HG02981 (cell line): ENCODE results near the gene GALNT5.
A peak's percentile ranks its signal among the peaks of the same experiment; 100 is the strongest.
"Not testable (repeated sequence)": the region's sequence is repeated elsewhere in the genome, so short reads cannot be mapped to it uniquely, and the experiment has no call there.

ENCODE experiments used
- ATAC-seq: cut with Tn5 transposase; IDR thresholded peaks from one replicate; pipeline ENCODE4 v1.9.1; 2021; ENCODE audit warnings: mild to moderate bottlenecking, moderate library complexity; ENCODE audit not compliant: unreplicated experiment

Gene GALNT5

GRCh38 chr2:157257312-157258252 lies at the start of gene GALNT5:
Gene GALNT5, plus strand, starts transcription at chr2:157257705. Its CDS starts 378 bp downstream, at chr2:157258083.
- ATAC-seq, result no peak

DNA sequence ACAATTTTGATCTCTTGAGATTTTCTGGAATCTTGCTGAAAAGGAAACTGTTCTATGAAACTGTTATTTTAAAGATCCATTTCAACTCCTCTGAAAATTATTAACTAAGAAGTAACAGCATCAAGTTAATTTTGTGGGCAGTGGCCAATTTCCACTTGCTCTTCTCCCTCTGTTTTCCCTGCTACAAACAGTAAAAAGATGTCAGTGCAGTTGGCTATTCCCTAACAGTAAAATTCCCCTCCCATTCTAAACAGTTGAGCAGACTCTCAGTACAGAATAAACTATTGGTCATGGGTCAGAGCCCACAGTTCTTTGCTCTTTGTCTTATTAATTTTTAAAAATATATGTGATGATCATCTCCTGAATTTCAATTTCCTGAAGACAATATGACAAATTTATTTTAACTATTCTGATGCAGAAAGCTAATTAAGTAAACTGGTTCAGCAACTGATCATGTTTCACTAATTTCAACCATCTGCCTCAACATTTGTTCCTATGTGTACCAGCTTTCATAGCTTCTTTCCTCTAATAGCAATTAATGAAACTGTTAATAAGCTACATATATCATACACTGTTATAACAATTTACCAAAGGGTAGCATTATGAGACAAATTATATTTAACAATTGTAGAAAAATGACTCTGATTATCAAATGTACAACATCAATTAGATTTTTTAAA lies 41.1 kb upstream of the GALNT5 start:
- no peak for ATAC-seq

DNA sequence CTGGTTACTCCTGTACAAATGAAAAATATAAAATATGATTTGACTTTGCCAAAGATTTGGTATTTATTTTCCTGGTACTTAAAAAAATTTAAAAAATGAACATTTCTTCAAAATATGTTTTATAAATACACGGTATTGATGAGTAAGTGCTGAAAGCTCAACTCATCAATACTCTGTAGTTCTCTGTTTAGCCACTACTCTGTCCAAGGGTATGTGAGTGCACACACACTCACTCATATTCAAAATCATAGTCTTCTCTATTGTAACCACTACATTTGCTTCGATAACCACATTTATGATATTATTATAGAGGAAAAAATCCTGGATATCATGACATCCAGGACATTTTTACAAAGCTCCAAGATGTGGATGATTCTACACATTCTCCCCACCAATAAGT lies 40.1 kb upstream of the GALNT5 start:
- no peak for ATAC-seq

- no peak for ATAC-seq
Measured at GRCh38 chr2:157218911-157219310, 38.6 kb upstream of the GALNT5 start.

DNA sequence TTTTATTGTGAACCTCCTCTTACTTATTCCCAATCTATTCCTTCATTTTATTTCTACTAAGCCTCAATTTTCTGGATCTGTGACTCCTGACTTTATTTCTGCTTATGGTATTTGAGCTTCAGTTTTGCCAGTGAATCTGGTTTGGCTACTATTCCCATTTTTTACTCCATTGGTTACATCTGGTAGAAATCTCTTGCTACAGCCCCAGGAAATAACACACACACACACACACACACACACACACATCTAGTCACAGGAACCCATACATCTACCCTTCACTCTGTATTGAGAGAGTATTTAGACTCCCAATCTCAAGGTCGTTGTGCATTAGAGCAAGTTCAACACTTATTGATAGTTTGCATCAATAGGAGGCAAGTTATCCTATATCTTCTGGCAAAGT lies 37.0 kb upstream of the GALNT5 start:
- no peak for ATAC-seq

DNA sequence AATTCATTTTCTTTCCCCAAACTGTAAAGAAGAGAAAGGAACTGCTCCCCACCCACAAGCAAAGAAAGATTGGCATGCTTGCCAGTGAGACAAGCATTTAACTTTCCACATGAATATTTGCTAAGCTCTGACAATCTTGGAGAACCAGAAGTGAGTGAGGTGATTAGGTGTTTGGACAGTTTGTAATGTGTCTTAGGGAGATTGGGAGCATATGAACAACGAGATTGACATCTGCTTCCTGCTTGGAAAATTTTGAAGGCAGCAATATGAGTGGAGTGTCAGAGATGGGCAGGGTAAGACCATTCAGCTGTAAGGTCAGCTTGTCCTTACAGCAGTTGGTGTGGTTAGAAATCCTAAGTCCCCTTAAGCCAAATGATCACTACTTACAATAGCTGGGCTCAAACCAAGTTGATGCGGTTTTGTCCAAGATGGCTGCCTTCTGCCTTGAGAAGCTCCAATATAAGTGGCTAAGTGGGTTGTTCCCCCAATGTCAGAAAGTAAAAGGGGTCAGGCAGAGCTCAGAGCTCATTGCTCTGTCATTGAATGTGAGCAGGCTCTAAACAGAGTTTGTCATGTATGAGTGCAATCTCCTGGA lies 36.0 kb upstream of the GALNT5 start:
- ATAC-seq, result no peak

DNA sequence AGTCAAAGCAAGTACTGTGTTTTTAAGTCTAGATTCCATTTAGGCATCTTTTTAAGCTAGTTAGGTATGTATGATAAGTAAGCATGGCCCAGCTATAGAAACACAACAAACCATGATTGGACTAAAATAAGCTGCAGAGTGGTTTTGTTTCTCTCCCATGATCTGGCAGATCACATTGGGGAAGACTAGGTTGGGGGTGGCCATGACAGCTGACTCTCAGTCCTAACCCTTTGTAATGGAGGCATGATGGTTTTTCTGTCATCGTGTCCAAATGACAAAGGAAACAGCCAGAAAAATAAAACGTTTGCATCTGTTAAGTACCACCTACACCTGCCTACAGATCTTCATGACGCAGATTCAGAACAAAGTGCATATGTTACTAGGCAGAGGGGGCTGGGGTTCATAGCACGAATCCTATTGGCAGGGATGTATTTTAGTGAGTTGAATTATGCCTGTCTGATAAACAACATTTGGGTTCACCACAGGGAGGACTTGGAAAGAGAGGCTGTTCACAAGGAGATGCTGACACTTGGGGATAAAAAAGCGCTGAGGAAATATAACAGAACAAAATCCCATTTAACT lies 33.8 kb upstream of the GALNT5 start:
- ATAC-seq, result no peak

GRCh38 chr2:157224448-157224847 lies 33.1 kb upstream of the GALNT5 start:
- not testable (repeated sequence) for ATAC-seq

DNA sequence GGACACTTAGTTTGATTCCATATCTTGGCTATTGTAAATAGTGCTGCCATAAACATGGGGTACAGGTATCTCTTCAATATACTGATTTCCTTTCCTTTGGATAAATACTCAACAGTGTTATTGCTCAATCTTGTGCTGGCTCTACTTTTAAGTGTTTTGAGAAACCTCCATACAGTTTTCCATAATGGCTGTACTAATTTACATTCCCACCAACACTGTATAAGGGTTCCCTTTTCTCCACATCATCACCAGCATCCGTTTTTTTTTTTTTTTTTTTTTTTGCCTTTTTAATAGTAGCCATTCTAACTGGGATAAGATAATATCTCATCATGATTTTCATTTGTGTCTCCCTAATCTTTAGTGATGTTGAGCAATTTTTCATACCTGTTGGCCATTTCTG lies 29.9 kb upstream of the GALNT5 start:
- ATAC-seq, result no peak

GRCh38 chr2:157228946-157229345 lies 28.6 kb upstream of the GALNT5 start:
- ATAC-seq, result no peak

DNA sequence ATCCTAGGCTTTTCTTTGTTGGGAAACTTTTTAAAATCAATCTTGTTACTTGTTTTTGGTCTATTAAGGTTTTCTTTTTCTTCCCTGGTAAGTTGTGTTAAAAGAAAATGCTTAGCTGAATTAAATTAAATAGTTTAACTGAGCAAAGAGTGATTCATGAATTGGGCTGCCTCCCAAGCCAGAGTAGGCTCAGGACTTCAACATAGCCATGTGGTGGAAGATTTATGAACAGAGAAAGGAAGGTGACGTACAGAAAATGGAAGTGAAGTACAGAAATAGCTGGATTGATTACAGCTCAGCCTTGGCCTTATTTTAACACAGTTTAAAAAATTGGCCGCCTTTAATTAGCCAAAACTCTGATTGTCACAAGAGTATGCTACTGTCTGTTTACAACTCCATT lies 27.9 kb upstream of the GALNT5 start:
- ATAC-seq, result no peak

GRCh38 chr2:157231476-157231875 lies 26.0 kb upstream of the GALNT5 start:
- no peak for ATAC-seq

DNA sequence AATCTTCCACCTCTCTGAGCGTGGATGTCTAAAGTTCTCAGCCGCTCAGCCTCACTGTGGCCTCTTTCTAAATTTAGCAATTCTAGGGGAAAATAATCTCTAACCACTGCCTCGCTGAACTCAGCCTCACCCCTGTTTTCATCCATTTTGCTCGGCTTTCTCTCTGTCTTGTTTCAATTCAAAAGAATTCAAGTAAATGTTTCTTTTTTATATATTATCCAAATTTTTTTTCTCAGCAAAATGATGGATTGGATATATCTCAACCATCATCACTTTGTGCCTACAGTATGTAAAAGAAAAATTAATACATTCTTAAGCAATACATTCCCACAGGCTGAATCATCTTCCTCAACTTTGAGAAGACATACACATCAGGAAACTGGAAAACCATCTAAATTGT lies 24.0 kb upstream of the GALNT5 start:
- no peak for ATAC-seq

DNA sequence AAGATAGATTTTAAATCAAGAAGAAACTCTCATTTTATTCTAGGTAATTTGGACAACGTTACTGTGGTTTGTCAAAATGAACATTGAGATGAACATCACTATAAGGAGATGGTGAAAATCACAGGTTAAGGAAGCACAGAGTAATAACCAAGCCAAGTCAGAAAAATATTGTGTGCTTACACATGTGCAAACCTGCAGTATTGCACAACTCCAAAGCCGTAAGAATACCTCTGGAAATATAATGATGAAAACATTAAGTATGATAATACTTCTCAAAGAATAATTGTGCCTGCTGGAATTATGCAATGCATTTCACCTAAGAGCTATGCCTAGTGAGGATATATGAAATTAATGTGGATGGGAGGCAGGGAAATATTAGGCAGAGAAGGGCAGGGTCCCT lies 21.1 kb upstream of the GALNT5 start:
- no peak for ATAC-seq

- ATAC-seq, result no peak
Measured at GRCh38 chr2:157238296-157238695, 19.2 kb upstream of the GALNT5 start.

DNA sequence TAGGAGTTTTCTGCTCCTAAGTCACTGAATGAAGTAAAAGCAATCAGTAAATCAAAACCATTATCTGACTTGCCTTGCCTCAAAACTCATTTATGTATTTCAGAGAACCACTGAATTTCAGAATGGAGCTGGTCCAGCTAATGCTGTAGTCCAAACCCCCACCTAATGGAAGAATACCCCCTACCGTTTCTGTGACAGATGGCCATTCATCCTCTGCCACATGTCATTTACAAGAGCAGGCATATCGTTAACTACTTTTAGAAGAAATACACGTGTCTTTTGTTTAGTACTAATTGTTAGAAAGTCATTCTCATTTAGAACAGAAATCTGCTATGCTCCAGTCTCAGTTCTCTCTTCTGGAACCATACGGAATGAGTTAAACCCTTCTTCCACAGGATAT lies 12.8 kb upstream of the GALNT5 start:
- ATAC-seq, result no peak

GRCh38 chr2:157245144-157245840 lies 12.2 kb upstream of the GALNT5 start:
- ATAC-seq, result no peak

- peak; percentile 90 for ATAC-seq
Measured at GRCh38 chr2:157245846-157246764, 11.4 kb upstream of the GALNT5 start.

DNA sequence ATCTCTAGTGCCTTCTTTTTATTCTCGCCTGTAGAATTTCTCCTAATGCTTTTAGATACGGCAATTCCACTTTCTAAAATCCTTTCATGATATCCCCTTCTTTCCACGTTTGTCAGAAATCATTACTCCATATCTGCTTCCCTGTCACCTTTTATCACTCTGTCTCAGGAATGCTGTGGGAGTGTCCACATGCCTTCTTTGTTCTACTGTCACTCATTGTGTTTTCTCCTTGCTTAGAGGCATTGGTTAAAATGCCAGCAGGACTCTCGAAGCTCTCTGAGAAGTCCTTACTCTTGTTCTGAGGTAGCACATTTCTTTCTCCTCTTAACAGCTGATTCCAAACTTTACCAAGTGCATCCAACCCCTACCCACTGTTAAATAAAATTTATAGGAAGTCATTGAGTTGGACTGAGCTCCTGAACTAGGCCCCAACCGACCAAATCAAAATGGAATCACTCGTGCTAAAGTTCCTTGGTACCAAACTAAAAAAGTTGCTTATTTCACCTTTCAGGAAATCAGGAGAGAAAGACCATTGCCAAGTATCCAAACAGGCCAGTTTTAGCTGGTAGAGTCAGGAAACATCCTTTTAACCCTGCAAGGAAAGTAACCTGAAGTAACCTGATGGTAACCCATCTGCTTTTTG lies 10.6 kb upstream of the GALNT5 start:
- no peak for ATAC-seq
